Left ventricle myocardium superior (tissue), 1 donor: ENCODE data around the gene DCHS2. TPM values are rescaled to one million over a fixed set of nuclear protein-coding genes. Genes with fewer than 3 reads are reported as not detected.
A peak's percentile ranks its signal among the peaks of the same experiment; 100 is the strongest.

ENCODE experiments used
- ATAC-seq: fragments of 200-7000 bp; cut with Tn5 transposase; one replicate; pipeline ENCODE4 v1.9.1; 2020; ENCODE audit warnings: mild to moderate bottlenecking, moderate library complexity
- DNase-seq: peaks from one replicate; pipeline ENCODE4 v3.0.0-alpha.2; 2020
- intact Hi-C: fragments of 100-400 bp; cut with micrococcal nuclease; formaldehyde crosslinking; loops from one replicate; pipeline ENCODE4 v1.11.0; 2022
- total RNA-seq: library from RNA; stranded (reverse); fragmentation: NEBNext Ultra II Directional; extraction: Animal tissue kit (Norgen Biotek cat#: 25700); gene quantifications from one replicate; pipeline ENCODE4 v1.2.1, GENCODE V29; 2021
- donor health status: DM: no; HTN: yes; CAD: no; lungs with severe emphysema.

The DCHS2 gene
- total RNA-seq, 1 donor from 2014 or later = not detected

- intact Hi-C loops = no loop called here
- ATAC-seq = no peak
These were observed 77.2 kb downstream of the DCHS2 start for GRCh38 chr4:154414371-154414770.

DNA sequence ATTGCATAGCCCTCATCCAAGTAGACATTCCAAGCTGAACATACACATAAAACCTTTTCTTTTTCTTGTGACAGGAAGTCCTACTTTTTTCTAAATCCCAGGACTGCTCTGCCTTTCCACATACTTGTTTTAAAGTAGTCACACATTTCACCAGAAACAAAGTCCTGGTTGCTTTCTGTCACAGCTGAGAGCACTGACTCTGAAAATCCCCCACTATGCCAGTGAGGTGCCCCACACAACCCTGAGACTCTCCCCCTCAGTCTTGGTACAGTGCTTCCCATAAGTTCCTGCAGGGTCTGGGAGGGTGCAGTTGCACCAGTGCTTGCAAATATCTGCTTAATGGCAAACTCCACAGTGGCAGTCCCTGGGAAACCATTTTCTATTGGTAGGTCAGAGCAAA lies 84.2 kb downstream of the DCHS2 start:
- intact Hi-C loops = no loop called here
- ATAC-seq = no peak
- no peak for DNase-seq

More at GRCh38 chr4:154414371-154414770, 77.2 kb downstream of the DCHS2 start:
- no peak for DNase-seq

DNA sequence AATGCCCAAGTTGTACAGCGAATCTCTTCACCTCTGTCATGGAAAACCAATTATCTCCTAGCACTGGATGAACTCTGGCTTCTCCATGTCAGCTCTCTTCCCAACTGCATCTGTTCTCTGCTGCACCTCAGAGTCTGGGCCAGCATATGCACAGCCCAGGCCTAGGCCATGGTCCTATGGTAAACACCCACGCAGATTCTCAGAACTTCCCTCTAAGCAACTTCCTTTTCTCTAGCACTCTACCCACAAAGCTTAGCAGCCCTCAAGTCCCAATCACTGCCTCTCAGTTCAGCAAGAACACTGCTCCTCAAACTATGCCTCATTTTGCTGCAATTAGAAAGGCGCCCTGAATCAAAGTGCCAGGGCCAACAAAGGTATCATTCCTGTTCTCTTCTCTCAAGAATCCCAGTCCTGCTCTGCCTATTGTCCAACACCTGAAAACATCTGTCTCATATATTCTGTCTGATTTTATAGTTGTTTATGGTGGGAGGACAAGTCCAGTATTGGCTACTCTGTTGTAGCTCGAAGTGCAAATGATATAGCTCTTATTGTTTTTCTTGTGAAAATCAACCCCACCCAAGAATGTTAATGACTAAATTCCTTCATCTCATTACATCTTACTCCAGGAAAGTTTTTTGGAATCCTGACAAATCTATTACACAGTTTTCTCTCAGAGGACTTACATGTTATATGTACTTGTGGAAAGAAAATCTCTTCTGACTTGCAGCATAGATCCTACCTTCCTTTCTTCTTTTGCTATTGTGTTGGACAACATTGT lies 85.4 kb downstream of the DCHS2 start:
- ATAC-seq = no peak
- intact Hi-C loops = no loop called here
- no peak for DNase-seq

GRCh38 chr4:154399259-154399974 lies 92.2 kb downstream of the DCHS2 start:
- intact Hi-C loops = no loop called here
- ATAC-seq = peak; percentile 27
- DNase-seq = no peak

- no peak for DNase-seq
- intact Hi-C loops = no loop called here
- ATAC-seq = no peak
These were observed 101.3 kb downstream of the DCHS2 start for GRCh38 chr4:154390324-154390723.

DNA sequence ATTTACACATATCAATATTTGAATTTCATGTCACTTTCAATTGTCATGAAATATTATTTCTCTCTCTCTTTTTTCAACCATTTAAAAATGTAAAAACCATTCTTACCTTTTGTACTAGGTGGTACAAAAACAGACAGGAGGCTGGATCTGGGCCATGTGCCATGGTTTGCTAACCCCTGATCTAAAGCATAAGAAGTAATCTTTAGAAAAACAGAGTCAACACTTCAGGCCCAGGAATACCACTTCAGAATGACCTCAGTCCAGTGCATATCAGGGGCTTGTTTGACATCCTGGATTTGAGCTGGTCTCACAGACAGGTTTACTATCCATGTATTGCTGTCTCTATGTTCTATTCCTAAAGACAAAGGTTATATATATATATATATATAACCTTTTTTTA lies 102.5 kb downstream of the DCHS2 start:
- no peak for DNase-seq
- intact Hi-C loops = no loop called here
- no peak for ATAC-seq

- no peak for DNase-seq
- no peak for ATAC-seq
- intact Hi-C loops = no loop called here
These were observed 107.6 kb downstream of the DCHS2 start for GRCh38 chr4:154384012-154384411.

GRCh38 chr4:154376486-154376885 lies 115.1 kb downstream of the DCHS2 start:
- no peak for ATAC-seq
- intact Hi-C loops = no loop called here
- no peak for DNase-seq

- ATAC-seq = no peak
- intact Hi-C loops = no loop called here
These were observed 123.5 kb downstream of the DCHS2 start for GRCh38 chr4:154368060-154368459.

DNA sequence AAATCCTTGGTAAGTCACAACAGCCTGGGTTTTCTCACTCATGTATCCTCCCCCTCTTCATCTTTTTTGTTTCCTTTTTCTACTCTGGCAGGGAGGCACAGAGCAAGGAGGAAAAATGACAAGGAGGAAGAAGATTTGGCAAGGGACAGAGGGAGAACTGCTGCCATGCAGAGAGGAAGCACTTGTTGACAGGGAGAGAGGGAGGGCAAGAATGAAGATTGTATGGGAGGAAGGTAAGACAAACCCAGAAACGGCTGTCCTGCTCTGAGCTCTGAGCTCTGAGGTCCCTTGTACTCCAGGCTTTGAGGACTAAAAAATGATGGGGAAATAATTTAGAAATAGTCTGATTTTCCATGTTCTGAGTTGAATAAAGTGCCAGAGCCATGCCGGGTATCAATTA lies 123.9 kb downstream of the DCHS2 start:
- intact Hi-C loops = no loop called here
- ATAC-seq = no peak
- DNase-seq = no peak

More at GRCh38 chr4:154368060-154368459, 123.5 kb downstream of the DCHS2 start:
- DNase-seq = no peak

- DNase-seq (no peak), ATAC-seq (no peak)
- intact Hi-C loops = no loop called here
These were observed 124.6 kb downstream of the DCHS2 start for GRCh38 chr4:154366956-154367355.

DNA sequence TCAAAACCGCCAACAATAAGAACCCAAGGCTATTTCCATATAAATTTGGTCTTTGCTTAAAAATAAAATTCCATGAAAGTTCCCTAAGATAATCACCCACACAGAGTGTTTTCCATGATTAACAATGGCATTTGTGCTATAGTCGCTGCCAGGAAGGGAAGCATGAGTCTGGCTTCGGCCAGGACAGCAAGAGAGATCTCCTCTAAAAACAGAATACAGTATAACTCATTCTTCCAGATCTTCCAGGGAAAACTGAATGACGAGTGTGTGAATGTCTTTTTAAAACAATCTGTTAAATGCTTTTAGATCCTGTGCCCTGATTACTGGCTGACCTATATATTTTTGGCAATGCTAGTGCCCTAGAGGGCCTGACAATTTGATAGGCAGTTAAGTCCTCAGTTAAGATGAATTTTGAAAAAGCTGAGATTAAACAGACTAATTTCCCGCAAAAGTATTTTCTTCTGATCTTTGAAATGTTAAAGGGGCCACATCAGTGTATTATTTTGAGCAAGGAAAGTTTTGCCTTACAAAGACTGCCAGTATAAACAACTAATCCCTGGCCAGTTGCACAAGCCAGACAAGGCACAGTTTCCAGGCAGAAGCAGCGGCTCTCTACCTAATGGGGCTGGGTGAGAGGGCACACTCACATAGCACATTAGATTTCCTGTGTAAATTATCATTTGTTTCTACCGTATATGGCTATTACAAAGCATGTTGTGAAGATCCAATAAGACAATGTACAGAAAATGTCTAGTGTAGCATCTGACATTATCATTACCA lies 127.3 kb downstream of the DCHS2 start:
- DNase-seq (no peak), ATAC-seq (peak; percentile 27)
- intact Hi-C loops = no loop called here

GRCh38 chr4:154361450-154361849 lies 130.1 kb downstream of the DCHS2 start:
- ATAC-seq (no peak), DNase-seq (no peak)
- intact Hi-C loops = no loop called here

DNA sequence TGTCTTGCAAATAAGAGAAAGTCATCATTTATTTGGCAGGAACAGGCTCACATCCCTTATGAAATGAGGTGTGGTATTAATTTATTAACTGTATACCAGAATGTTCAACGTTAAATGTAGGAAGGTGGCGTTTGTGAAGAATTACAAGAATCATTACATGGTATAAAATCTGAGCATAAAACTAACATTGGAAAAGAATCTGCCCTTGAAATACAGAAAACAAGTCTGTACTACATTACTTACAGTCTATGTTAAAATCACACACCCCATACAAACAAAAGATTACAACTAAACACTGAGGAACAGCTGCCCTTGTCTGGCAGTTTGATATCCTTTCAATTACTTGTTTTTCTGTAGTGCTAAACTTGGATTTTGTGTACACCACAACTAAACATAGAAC lies 131.1 kb downstream of the DCHS2 start:
- intact Hi-C loops = no loop called here

GRCh38 chr4:154354883-154355282 lies 136.7 kb downstream of the DCHS2 start:
- intact Hi-C loops = no loop called here
- ATAC-seq (no peak), DNase-seq (no peak)

More for the DNA sequence above, 131.1 kb downstream of the DCHS2 start:
- ATAC-seq = no peak
- no peak for DNase-seq

- no peak for DNase-seq
- intact Hi-C loops = no loop called here
- ATAC-seq = no peak
These were observed 141.8 kb downstream of the DCHS2 start for GRCh38 chr4:154349829-154350228.

- no peak for ATAC-seq
- intact Hi-C loops = no loop called here
- no peak for DNase-seq
These were observed 142.9 kb downstream of the DCHS2 start for GRCh38 chr4:154348657-154349056.

- no peak for DNase-seq
- intact Hi-C loops = no loop called here
- no peak for ATAC-seq
These were observed 146.2 kb downstream of the DCHS2 start for GRCh38 chr4:154345359-154345758.

GRCh38 chr4:154344686-154345085 lies 146.9 kb downstream of the DCHS2 start:
- no peak for ATAC-seq
- DNase-seq = no peak
- intact Hi-C loops = no loop called here

DNA sequence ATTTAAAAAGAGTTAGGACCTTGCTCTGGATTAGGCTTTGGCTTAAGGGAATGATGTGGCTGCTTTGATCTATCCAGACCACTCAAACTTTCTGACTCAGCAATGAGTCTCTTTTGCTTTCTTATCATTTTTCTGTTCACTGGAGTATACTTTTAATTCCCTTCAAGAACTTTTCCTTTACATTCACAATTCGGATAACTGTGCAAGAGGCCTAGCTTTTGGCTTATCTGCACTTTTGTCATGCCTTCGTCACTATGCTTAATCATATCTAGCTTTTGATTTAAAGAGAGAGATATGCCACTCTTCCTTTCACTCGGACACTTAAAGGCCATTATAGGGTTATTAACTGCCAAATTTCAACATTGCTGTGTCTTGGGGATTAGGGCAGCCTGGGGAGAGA lies 147.9 kb downstream of the DCHS2 start:
- DNase-seq (no peak), ATAC-seq (no peak)
- intact Hi-C loops = no loop called here
